Activated CD4-positive, alpha-beta T cell treated with anti-CD3 and anti-CD28 coated beads for 4 hours (primary cell): ENCODE data around the gene ARL15.

ENCODE experiments used
- DNase-seq, 2 donors: peaks; one replicate each; pipeline ENCODE4 v3.0.0-alpha.2; 2020

The ARL15 gene

DNA sequence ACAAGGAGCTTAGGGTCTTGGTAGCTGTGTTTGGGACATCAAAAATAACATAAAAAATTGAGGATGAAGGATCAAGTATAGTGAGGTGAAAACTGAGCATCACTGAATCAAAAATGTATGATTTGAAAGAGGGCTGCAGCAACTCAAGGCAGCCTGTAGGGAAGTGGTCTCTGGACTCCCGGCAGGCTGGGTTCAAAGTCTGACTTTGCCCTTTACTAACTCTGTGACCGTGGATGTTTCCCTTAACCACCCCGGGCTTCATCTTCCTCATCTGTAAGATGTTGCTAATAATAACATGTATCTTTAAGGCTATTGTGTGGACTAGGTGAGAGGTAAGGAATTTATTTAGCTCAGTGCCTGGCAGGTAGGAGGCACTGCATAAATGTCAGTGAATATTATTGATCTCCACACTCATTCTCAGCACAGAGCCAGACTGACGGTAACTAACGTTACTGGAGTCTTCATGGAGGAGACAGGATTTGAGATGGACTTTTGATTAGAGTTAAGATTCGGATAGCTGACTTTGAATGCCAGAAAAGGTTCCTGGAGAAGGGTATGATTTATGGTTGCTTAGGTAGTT is 382.6 kb downstream of the ARL15 start:
- no peak for DNase-seq

GRCh38 chr5:53926026-53926425 is 384.3 kb downstream of the ARL15 start:
- DNase-seq: no peak

- DNase-seq: no peak
These were observed 386.0 kb downstream of the ARL15 start for GRCh38 chr5:53924392-53924791.

GRCh38 chr5:53923961-53924360 is 386.4 kb downstream of the ARL15 start:
- no peak for DNase-seq

- no peak for DNase-seq
These were observed 387.6 kb downstream of the ARL15 start for GRCh38 chr5:53922508-53923498.

GRCh38 chr5:53917826-53918225 is 392.5 kb downstream of the ARL15 start:
- DNase-seq: no peak

DNA sequence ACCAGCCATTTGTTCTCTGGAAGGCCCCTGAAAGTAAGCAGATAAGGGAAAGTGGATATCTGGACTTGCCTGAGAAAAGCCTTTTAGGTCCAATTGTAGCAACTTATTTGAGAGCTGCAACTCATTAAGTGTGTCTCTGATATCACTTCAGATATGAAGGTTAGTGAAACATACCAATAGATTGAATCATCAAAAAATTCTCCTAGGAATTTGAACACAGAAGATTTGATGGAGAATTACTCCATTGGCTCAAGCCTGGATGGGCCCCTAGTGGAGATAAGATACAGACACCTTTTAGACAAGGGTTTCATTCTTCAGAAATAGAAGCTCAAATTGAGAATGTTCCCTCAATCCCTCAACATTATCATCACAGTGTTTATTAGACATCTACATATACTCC is 393.3 kb downstream of the ARL15 start:
- no peak for DNase-seq

DNA sequence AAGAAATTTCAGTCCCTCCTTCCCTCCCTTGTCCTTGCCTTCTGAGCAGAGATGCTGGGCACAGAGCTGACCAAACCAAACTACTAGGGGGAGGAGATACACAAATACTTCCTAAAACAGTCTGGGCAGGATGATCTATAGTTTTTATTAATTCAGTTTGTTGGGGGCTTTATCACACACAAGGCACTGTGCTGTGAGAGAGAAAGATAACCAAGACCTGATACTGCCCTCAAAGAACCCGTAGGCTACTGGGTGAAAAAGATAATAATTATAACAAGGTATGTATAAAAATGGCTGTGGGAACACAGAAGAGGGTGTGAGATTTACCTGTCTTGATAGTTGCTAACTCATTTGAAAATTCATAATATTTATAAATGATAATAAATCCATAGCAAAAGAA is 395.3 kb downstream of the ARL15 start:
- no peak for DNase-seq

DNA sequence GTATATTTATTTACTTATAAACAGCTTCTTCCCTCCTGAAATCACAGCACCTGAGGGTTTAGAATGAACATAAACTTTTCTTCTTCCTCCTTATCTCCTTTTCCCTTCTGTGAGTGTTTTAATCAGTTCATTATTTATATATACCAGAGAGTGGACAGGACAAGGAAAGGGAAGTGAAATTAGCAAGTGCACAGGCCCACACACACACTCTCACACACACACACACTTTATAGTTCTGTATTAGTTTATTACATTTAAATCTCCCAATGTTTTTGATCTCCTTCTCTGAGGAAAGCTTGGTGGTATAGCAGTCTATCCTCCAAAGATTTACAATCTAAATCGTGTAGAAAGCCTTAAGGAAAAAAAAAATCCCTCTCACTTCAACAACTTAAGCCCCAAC is 396.4 kb downstream of the ARL15 start:
- no peak for DNase-seq

GRCh38 chr5:53908757-53909156 is 401.6 kb downstream of the ARL15 start:
- DNase-seq: no peak

DNA sequence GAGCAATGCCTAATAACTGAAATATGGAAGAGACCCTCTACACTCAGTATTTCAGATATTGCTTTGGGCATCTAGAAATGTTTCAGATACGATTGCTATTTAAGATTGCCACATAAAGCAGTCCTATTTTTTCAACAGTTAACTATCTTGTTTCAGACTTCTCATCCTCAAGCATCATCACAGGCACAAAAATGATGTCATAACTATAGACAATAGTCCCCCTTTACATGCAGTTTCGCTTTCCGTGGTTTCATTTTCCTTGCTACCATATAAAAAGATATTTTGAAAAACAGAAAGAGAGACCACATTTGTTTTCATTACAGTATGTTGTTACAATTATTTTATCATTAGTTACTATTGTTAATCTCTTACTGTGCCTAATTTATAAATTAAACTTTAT is 402.5 kb downstream of the ARL15 start:
- no peak for DNase-seq

- DNase-seq: no peak
These were observed 403.6 kb downstream of the ARL15 start for GRCh38 chr5:53906736-53907135.

GRCh38 chr5:53902296-53902907 is 408.0 kb downstream of the ARL15 start:
- DNase-seq: no peak

- DNase-seq: no peak
These were observed 409.7 kb downstream of the ARL15 start for GRCh38 chr5:53900677-53901076.

DNA sequence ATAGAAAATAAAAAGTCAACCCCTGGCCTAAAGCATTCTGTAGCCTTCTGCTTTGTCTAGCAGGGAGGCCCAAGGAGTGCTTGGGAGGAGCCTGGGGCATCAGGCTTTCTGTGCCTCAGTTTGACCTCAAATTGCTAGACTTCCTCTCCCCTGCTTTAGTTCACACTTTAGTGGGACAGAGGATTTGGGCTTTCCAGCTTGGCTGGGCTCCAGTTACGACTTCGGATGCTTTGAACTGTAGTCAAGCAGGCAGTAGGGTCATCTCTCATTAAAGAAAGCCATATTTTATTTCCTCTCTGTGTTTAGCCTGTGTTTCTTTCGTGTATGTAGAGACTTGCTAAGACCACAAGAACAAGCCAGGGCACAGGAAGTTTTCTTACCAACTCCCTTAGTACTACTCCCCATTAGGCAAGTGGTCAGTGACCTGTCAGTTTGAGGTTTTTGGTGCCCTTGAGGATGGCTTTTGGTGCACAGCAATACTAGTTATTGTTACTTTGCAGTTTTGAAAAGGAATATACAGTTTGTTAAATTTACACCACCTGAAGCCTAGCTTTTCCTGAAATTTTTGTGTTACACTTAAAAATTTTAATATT is 415.2 kb downstream of the ARL15 start:
- no peak for DNase-seq

GRCh38 chr5:53893626-53894025 is 416.7 kb downstream of the ARL15 start:
- no peak for DNase-seq

DNA sequence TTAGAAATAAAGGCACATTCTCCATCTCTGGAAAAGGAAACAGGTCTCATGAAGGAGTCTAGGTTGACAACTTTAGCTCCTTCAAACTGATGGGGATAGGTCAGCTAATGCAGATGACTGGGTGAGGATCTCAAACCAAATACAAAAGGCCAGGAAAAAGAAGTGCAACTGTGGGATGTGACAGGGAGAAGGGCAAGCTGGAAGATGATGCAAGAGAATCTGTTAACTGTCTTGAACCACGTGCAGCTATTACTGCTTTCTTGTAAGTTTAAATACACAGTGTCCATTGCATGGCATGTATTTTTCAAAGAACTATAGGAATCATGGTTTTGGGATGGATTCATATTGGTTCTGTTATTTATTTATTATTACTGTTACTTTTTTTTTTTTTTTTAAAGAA is 418.1 kb downstream of the ARL15 start:
- no peak for DNase-seq

- no peak for DNase-seq
These were observed 419.2 kb downstream of the ARL15 start for GRCh38 chr5:53891159-53891558.

DNA sequence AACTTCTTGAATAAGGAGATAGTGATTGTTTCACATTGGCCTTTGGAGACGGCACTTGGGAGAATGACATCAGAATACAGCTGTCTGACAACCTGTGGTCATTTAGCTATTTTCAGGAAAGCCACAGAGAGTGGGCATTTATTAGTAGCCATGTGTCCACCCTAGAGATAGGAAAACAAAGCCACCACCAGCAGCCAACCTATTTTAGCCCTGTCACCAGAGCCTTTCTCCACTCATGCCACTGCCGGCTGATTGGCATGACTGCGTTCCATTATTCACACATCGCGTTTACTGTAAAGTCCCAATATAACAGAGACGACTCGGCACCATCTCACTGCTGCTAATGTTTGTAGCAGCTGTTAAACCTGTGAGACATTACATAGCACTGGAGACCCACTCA is 419.9 kb downstream of the ARL15 start:
- DNase-seq: no peak

DNA sequence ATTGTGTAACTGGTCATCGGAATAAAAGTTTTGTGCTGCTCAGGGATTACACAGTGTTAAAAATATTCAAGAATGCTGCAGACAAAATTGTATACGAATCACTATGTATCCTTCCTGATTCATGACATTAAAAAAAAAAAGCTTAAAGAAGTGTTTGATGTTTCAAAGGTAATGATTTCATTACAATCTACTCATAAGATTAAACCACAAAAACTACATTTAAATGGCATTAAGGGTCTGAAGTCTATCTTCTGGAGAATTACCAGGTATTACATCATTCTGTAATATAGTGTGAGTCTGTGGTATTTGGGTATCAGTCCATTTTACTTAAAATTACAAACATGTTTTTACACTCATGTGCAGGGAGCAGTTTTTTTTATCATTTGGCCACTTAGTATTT is 425.5 kb downstream of the ARL15 start:
- DNase-seq: no peak

GRCh38 chr5:53884417-53884816 is 426.0 kb downstream of the ARL15 start:
- DNase-seq: no peak

DNA sequence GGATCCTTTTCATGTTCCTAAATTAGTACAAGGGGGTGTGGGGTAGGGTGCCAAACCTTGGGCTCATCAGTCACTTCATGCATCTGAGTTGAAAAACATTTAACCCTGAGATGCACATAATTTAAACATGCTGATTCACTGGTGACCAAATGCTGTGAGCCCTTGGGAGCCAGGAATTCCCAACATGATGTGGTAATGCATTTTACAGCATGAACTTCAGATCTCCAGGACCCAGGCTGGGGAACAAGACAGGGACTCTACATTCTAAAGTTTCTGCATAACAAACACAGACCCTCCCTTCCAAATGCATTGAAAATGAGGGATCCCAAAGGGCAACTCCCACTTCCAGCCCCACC is 427.7 kb downstream of the ARL15 start:
- no peak for DNase-seq

DNA sequence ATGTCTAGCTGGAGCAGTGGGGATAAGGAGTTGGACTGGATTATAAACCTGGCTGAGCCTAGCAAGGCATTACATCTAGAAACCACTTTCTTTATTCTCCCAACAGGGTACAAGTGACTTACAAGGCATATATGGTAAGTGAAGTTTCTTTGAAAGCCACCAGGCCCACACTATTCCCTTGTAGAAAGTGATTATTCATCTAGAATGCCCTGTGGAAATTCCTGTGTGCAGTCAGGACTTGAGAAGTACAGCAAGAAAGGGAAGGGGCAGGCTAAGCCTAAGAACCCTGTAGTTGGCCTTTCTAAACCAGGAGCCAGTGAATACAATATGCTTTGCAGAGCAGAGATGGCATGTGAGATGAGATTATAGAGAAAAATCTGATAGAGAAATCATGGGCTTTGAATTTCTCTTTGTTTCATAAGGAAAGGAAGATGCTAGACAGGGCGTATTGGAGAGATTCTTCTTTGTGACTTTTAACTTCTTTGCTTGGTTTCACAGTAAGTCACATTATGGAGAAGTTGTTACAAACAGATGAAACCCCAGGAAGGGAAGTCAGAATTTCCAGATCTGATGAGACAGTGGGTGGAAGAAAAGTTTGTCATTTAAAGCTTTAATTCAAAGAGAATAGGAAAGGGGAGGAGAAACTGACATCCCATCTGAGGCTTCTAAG is 428.2 kb downstream of the ARL15 start:
- no peak for DNase-seq
